CMK (cell line): ENCODE data around the gene ANKRD31.

Experiments used
- DNase-seq: peaks from one replicate; pipeline ENCODE4 v3.0.0-alpha.2; 2010; ENCODE audit warnings: low read depth

The ANKRD31 gene

GRCh38 chr5:75057561-75057960, 179.1 kb downstream of the ANKRD31 start:
- DNase-seq: no peak

- no peak for DNase-seq
These were observed 180.9 kb downstream of the ANKRD31 start for GRCh38 chr5:75055727-75056144.

DNA sequence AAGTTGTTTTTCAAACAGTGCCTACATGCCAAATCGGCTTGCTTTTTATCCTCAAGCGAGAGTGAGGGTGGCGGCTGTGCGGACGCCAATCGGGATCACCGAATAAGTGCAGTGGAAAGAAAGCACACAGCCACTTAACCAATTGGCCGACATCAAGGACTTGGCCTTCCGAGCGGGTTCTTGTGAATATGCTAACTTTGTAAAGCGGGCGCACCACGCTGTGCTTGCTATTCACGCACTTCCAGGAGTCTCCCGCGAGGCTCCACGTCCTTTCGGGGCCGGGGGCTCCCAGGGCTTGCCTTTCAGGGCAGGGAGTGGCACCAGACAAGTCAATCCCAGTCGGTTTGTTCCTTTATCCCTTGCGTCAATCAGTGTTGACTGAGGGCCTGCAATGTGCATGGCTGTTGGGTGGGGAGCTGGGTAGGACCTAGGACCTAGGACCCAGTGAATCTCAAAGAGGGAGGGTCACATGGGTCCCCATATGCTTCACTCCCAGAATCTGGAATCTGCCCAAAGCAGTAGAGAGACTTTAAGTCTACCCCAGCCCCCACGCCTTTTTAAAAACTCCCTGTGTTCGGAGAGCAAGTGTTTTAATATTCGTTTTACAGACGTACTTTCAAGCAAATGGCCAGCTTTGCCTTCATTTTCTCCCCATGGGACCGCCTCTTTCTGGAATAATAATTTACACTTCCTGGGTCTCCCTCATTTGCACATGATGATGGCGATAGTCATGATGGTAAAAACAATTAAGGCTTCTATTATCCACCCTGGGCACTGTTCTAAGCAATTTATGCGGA, 182.3 kb downstream of the ANKRD31 start:
- DNase-seq: no peak

DNA sequence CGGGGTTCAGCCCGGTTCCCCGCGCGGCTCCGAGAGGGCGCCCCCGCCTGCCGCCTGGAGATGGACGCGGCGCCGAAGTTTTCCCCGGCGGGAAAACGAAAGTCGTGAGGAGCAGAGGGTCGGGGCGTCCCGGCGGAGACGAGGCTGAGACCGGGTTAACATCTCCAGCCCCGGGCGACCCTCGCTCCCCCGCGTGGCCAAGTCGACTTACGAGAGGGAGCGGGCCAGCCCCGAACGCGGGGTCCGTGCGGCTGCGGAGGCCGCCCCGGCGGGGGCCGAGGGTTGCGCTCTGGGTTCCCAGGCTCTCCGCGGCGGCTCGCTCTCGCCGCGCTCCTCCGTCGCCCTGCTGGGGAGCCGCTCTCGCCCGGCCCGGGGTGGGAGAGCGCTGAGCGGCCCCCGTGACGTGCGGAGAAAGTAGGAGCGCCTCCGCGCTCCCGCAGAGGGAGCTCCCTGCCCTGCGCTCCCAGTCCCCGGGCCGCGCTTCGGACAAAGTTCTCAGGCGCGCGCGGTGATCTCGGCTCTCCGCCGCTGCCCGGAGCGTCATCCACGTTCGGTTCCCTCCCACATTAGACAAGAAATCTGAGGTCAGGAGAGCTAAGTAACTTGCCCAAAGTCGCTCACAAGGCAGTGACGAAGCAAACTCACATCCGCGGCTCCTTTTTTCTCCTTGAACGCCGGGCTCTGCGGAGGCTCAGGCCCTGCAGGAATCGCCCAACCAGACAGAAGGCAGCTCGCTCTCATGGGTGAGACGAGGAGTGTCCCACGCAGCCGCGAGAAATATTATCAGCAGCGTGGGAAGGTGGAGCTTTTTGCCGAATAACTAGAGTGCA, 183.2 kb downstream of the ANKRD31 start:
- DNase-seq: no peak

- DNase-seq: no peak
These were observed 183.7 kb downstream of the ANKRD31 start for GRCh38 chr5:75053054-75053303.

GRCh38 chr5:75052192-75053053, 184.3 kb downstream of the ANKRD31 start, which contains the start of gene GCNT4:
TSS of gene GCNT4 (minus strand) at chr5:75052558. CDS start at chr5:75030037, 22,521 bp downstream.
- DNase-seq: no peak

GRCh38 chr5:75051217-75051751, 185.4 kb downstream of the ANKRD31 start:
- no peak for DNase-seq

DNA sequence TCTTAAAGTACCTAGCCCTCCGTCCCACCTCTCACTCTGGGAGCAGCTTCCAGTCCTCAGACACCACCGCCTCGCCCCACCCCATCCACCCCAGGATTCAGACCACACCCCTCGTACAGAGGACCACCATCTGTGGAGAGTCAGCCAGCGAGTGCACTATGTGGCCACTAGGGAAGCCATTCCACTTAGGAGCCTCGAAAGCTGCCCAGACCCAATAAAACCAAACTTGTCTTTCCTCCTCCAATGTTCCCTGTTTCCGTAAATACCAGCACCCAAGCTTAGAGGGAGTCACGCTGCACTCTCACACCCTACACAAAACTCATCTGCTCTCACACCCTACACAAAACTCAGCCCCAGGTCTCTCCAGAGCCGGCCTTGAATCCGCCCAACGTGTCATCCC, 186.3 kb downstream of the ANKRD31 start:
- no peak for DNase-seq

GRCh38 chr5:75049456-75050351, 187.0 kb downstream of the ANKRD31 start:
- peak; percentile 33 for DNase-seq

- no peak for DNase-seq
These were observed 188.2 kb downstream of the ANKRD31 start for GRCh38 chr5:75048457-75048953.

GRCh38 chr5:75047356-75047755, 189.3 kb downstream of the ANKRD31 start:
- no peak for DNase-seq

DNA sequence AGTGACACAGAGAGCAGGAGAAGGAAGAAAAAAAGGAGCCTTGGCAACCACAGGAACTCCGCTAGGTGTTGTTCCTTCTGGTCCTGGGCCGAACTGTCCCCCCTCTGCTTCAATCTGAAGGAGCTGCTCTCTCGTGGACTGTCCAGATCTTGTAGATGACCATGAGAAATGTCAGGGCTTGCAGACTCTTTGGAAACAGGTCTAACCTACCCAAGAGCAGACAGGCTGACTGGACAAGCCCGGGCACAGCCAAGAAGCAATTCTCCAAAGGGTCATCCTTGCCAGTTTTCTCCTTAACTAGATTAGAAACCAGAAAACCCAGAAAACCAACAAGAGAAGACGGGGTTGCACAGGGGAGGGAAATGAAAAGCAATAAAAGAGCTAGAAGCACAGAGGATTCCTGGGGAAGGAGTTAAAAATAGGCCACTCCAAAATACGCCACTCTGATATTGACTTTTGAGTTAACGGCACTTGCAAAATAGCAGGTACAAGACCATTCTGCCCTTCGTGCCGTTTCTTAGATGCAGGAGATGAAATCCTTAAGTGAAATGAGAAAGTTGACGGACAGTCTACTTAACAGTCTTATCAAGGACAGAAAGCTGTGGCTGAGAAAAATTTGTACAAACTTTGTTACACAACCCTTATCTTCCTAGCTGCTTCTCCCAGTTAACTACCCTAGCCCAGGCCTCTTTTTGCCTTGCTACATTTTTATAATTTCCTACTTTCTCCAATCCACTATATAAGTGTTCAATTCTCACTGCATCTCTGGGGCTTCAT, 190.1 kb downstream of the ANKRD31 start:
- no peak for DNase-seq

- DNase-seq: no peak
These were observed 191.6 kb downstream of the ANKRD31 start for GRCh38 chr5:75045071-75045470.

DNA sequence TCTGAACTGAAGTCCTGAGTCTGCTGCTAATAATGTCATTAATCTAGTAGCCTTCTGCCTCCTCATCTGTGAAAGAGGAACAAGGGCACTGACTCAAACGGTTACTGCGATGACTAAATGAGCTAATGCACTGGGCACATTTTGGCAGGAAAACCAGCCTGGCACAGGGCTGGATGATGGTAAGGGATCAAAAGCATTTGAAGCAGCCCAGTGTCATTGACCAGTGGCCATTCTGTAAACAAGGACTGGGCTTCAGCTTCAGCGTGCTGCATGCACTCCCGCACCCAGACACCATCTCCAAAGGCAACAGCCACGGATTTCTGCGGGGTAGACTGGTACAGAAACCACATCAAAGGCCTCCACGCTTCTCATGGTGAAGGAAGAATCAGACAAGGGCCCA, 192.3 kb downstream of the ANKRD31 start:
- no peak for DNase-seq

DNA sequence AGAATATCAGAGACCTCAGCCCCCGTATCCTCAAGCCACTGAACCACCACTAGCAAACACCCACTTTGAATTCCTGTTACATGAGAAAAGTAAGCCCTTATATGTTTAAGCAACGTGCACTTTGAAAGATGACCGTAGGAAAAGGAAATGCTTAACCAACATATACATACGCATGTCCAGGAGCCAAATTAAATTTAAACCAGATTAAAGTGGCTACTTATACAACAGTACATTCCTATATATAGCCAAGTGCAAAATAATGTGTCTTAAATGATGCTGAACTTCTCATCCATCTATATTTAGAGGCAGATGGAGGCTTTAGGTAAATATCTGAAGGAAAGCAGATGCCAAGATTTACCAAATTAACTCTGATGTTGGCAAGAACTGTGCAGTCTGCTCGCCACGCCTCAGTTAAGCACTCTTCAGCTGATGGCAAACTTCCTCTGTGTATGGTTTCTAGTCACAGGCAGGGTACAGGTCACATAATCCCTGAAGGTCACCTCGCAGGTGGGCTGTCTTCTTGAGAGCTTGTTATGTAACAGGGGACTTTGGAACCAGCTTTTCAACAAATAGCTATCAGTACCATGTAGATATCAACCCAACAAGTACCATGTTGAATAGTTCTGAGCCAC, 192.9 kb downstream of the ANKRD31 start:
- no peak for DNase-seq

GRCh38 chr5:75042522-75042921, 194.2 kb downstream of the ANKRD31 start:
- DNase-seq: no peak

DNA sequence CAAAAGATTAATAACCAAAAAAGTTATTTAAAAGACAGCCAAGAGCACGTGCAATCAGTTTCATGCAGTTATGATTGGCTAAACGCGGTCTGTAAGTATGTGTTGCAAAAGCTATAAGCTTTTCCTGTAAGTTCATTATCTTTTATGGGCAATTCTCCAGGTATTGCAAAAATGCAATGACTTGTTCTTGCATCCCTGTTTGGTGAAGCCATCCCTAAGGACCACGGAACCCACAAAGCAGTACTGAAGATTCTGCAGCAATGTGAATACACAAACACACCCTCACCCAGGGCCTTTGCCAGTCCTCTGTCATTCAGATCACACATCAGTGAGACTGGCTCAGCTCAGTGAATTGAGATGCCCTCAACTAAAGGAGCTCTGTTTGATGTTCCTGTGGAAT, 195.7 kb downstream of the ANKRD31 start:
- DNase-seq: no peak

DNA sequence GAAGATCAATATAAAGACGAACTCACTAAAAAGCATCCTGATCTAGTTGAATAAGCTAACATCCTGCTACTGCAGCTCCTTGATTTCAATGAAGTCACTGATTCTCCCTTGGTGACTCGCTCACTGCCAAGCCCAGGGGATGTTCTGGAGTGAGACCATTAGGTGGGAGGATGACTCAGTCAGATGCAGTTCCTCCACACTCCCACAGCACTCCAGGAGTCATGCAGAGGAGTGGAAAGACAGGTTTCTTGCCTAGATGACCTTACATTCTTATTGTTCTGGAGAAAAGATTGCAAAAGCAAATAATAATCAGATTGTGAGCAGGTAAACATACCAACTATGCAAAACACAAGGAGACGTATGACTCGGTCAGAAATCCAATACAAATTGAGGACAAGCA, 199.6 kb downstream of the ANKRD31 start:
- DNase-seq: no peak

- no peak for DNase-seq
These were observed 202.4 kb downstream of the ANKRD31 start for GRCh38 chr5:75034137-75034739.
